Left ventricle myocardium inferior (tissue), 1 donor: Measurements from ENCODE around the gene SLC16A12. TPM values are rescaled to one million over a fixed set of nuclear protein-coding genes. Genes with fewer than 3 reads are reported as not detected.
A peak's percentile ranks its signal among the peaks of the same experiment; 100 is the strongest.
"Not testable (repeated sequence)": the region's sequence is repeated elsewhere in the genome, so short reads cannot be mapped to it uniquely, and the experiment has no call there.

Source experiments
- DNase-seq: peaks from one replicate; pipeline ENCODE4 v3.0.0-alpha.2; 2020
- H3K27ac ChIP-seq: fragments of 200-600 bp; replicated peaks from 2 replicates; pipeline ENCODE4 v1.8.0; 2021
- H3K27me3 ChIP-seq: fragments of 200-600 bp; 2 replicates; pipeline ENCODE4 v1.8.0; 2021; ENCODE audit warnings: low read depth
- H3K36me3 ChIP-seq: fragments of 200-600 bp; 2 replicates; pipeline ENCODE4 v1.8.0; 2021
- H3K4me1 ChIP-seq: fragments of 200-600 bp; 2 replicates; pipeline ENCODE4 v1.8.0; 2021
- H3K4me3 ChIP-seq: fragments of 200-600 bp; 2 replicates; pipeline ENCODE4 v1.8.0; 2021; ENCODE audit warnings: mild to moderate bottlenecking, moderate library complexity
- H3K9me3 ChIP-seq: fragments of 200-600 bp; replicated peaks from 2 replicates; pipeline ENCODE4 v1.8.0; 2021
- intact Hi-C: fragments of 100-400 bp; cut with micrococcal nuclease; formaldehyde crosslinking; loops from one replicate; pipeline ENCODE4 v1.11.0; 2022
- total RNA-seq: library from RNA; stranded (reverse); fragmentation: NEBNext Ultra II Directional; extraction: Animal tissue kit (Norgen Biotek cat#: 25700); gene quantifications from one replicate; pipeline ENCODE4 v1.2.1, GENCODE V29; 2021
- TF ChIP-seq, protein P1 (sequence below): fragments of 200-600 bp; IDR thresholded peaks from 2 replicates; pipeline ENCODE4 v1.8.0; 2021; ENCODE audit warnings: antibody characterized with exemption, mild to moderate bottlenecking, borderline replicate concordance
- donor health status: DM: no; HTN: yes; CAD: no; lungs with severe emphysema.

SLC16A12 gene
- total RNA-seq, 1 donor from 2014 or later: 2.0 TPM

DNA sequence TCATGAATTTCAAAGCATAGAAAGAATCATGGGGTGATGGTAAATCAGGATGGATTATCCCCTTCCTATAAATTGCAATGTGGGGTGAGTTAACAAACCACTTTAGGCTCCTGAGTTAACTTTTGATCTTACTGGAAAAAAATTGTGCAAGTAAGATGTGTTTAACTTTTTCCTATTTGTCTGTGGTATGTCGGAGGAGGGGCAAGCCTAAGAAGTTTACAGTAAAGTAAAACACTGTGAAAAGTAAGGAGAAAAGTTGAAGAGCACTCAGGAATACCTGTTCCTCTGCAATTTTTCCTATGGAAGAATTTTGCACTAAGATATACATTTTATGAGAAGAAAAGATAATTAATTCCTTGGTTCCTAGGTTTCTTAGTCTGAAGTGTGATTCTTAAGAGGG lies 76.6 kb downstream of the SLC16A12 start:
- Histone ChIP-seq H3K4me3 (no peak overlapping the region), H3K27me3 (no peaks in the 10 kb centered on the region), H3K27ac (peak overlapping the region; percentile 43), H3K4me1 (peaks cover 27% of the 10 kb centered on the region), H3K9me3 (no peaks in the 10 kb centered on the region), H3K36me3 (no peaks in the 10 kb centered on the region)
- intact Hi-C loops: no loop called here
- TF ChIP-seq, protein P1, sequence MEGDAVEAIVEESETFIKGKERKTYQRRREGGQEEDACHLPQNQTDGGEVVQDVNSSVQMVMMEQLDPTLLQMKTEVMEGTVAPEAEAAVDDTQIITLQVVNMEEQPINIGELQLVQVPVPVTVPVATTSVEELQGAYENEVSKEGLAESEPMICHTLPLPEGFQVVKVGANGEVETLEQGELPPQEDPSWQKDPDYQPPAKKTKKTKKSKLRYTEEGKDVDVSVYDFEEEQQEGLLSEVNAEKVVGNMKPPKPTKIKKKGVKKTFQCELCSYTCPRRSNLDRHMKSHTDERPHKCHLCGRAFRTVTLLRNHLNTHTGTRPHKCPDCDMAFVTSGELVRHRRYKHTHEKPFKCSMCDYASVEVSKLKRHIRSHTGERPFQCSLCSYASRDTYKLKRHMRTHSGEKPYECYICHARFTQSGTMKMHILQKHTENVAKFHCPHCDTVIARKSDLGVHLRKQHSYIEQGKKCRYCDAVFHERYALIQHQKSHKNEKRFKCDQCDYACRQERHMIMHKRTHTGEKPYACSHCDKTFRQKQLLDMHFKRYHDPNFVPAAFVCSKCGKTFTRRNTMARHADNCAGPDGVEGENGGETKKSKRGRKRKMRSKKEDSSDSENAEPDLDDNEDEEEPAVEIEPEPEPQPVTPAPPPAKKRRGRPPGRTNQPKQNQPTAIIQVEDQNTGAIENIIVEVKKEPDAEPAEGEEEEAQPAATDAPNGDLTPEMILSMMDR: no peak
- no peak for DNase-seq

DNA sequence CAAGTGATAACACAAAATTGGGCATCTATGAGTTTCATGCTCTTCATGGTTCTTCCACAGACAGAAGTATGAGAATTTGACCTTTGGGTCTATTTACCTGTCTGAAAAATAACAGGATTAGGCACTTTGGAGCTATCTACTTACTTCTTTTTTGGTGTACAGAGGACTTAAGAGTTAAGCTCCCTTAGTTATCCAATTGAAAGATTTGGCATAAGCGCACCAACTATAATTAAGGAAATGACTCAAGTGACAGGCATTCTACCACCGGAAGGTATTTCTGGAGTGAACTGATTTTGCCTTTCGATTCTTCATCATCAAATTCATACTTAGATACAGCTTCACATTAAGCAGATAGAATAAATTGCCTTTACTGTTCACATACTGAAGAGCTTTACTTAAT lies 77.1 kb downstream of the SLC16A12 start:
- intact Hi-C loops: no loop called here
- Histone ChIP-seq H3K27ac (peak overlapping the region; percentile 43), H3K27me3 (no peaks in the 10 kb centered on the region), H3K4me1 (peaks cover 26% of the 10 kb centered on the region), H3K4me3 (no peak overlapping the region), H3K9me3 (no peaks in the 10 kb centered on the region), H3K36me3 (no peaks in the 10 kb centered on the region)
- DNase-seq: no peak
- TF ChIP-seq, protein P1: no peak

DNA sequence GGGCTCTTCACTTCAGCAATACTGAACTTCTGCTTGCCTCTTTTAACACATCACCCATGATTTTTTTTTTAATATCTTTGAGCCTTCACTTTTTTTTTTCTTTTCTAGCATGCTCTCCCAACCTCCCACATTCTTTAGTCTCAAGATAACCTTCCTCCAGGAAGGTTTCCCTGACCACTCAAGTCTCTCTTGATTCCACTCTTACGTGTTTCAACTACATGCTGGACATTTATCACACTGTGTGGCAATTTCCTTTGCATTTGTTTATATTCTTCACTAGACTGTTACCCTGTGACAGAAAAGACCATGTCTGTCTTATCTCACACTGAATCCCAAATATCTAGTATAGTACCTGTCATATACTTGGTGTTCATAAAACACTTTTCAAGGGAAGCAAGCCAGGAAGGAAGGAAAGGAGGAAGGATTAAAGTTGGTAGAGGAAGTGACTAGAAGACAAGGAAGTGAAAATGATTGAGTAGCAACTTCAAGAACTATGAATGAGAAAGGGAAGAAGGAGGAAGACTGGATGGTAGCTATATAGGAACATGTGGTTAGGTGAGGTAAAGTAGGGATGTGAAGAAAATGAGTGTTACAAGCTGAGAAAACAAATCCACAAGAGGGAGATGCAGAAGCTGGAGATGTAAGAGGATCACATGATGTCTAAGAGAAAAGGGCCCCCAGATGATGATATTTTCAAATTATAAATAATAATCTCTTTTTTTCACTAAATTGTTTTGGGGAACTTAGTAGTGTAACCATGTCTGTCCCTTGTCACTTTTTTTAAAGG lies 80.6 kb downstream of the SLC16A12 start:
- H3K27me3 ChIP-seq: no peaks in the 10 kb centered on the region
- no peak overlapping the region for H3K27ac ChIP-seq
- peaks cover 4% of the 10 kb centered on the region for H3K9me3 ChIP-seq
- H3K36me3 ChIP-seq: no peaks in the 10 kb centered on the region
- no peak for DNase-seq
- H3K4me1 ChIP-seq: peaks cover 26% of the 10 kb centered on the region
- intact Hi-C loops: no loop called here
- H3K4me3 ChIP-seq: no peak overlapping the region
- TF ChIP-seq, protein P1: no peak

DNA sequence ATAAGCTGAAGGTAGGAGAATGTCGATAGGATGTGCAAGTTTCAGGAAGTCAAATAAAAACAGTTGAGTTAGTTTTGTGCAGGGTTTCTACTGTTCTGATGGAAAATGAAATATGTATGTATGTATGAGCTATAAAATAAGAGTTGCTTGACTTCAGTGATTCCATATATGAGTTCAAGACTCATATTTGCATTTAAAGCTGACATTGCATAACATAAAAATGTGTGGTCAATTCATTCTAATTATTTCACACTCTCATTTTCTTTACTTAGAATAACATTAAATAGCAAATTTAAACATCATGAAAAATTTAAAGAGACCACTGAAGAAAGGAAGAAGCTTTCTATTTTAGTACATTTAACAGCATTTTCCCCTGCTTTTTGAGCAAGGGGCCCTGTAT lies 83.2 kb downstream of the SLC16A12 start:
- H3K27ac ChIP-seq: no peak overlapping the region
- no peaks in the 10 kb centered on the region for H3K27me3 ChIP-seq
- H3K4me1 ChIP-seq: peaks cover 5% of the 10 kb centered on the region
- H3K36me3 ChIP-seq: no peaks in the 10 kb centered on the region
- TF ChIP-seq, protein P1: no peak
- no peak for DNase-seq
- intact Hi-C loops: no loop called here
- peaks cover 4% of the 10 kb centered on the region for H3K9me3 ChIP-seq
- no peak overlapping the region for H3K4me3 ChIP-seq

DNA sequence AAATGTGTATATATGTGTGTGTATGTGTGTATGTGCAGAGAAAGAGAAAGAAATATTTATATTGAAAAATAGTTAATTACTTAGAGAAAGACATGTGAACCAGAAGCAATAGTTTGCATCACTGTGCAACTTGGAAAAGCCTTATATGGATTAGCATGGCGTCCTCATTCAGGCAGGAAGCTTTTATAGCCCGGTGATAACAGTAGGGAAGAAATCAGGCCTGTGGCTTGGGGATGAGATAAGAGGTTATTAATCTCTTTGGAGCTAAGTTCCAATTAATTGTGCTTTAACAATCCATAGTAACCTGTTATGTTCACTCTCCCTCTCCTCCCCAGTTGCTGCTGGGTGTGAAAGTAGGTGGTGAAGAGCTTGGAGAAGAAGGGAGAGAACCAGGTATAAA lies 84.5 kb downstream of the SLC16A12 start:
- H3K4me3 ChIP-seq: no peak overlapping the region
- H3K27ac ChIP-seq: no peak overlapping the region
- no peaks in the 10 kb centered on the region for H3K4me1 ChIP-seq
- H3K9me3 ChIP-seq: peaks cover 11% of the 10 kb centered on the region
- DNase-seq: no peak
- no peaks in the 10 kb centered on the region for H3K36me3 ChIP-seq
- TF ChIP-seq, protein P1: no peak
- intact Hi-C loops: no loop called here
- H3K27me3 ChIP-seq: no peaks in the 10 kb centered on the region

DNA sequence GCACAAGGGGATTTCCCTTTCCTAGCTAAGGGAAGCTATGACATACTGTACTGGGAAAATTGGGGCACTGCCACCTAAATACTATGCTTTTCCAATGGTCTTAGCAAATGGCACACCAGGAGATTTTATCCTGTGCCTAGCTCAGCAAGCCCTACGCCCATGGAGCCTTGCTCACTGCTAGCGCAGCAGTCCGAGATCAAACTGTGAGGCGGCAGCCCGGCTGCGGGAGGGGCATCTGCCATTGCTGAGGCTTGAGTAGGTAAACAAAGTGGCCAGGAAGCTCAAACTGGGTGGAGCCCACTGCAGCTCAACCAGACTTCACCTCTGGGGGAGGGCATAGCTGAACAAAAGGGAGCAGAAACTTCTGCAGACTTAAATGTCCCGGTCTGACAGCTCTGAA lies 90.6 kb downstream of the SLC16A12 start:
- H3K4me3 ChIP-seq, DNase-seq, H3K4me1 ChIP-seq, H3K27ac ChIP-seq, intact Hi-C loops, H3K27me3 ChIP-seq, H3K36me3 ChIP-seq: not testable (repeated sequence)
- peaks cover 13% of the 10 kb centered on the region for H3K9me3 ChIP-seq
